ENCODE results near the gene SHISA7. TPM values are rescaled to one million over a fixed set of nuclear protein-coding genes. Genes with fewer than 3 reads are reported as not detected.

SHISA7 gene
- total RNA-seq, 2 experiments from 2014 or later, result not detected

GRCh38 chr19:55455576-55456235, 12.6 kb upstream of the SHISA7 start:
- DNase-seq, result no peak
- ATAC-seq, result no peak
- H3K36me3 Mint-ChIP-seq (ENCODE audit: low read depth), result peaks cover 19% of the 10 kb centered on the region
- intact Hi-C loops (cut with micrococcal nuclease), result no loop called here
- no peak overlapping the region for H3K4me3 Mint-ChIP-seq
- no peaks in the 10 kb centered on the region for H3K9me3 Mint-ChIP-seq
- TF ChIP-seq CTCF (IDR thresholded peaks at IDR 0.05), result no peak
- H3K27ac Mint-ChIP-seq, result no peak overlapping the region
- CTCF ChIA-PET, result no interaction called here
- H3K4me1 Mint-ChIP-seq (ENCODE audit: low read depth), result peaks cover 18% of the 10 kb centered on the region
- POLR2A ChIA-PET, result interaction anchor here (0.9 kb wide), 1 partner anchor 194 kb away, joined by 3 read pairs; no protein-coding TSS in a partner anchor
- peaks cover 18% of the 10 kb centered on the region for H3K27me3 Mint-ChIP-seq

- no peak overlapping the region for H3K27ac Mint-ChIP-seq
- ATAC-seq (peak; percentile 47), DNase-seq (peak; percentile 67)
- peaks cover 19% of the 10 kb centered on the region for H3K36me3 Mint-ChIP-seq (ENCODE audit: low read depth)
- peak; percentile 76 for TF ChIP-seq CTCF (IDR thresholded peaks at IDR 0.05)
- intact Hi-C loops (cut with micrococcal nuclease), result no loop called here
- H3K4me3 Mint-ChIP-seq, result no peak overlapping the region
- no peaks in the 10 kb centered on the region for H3K9me3 Mint-ChIP-seq
- ChIA-PET POLR2A (interaction anchor here (0.9 kb wide), 1 partner anchor 193 kb away, joined by 3 read pairs; no protein-coding TSS in a partner anchor), CTCF (interaction anchor here (1.3 to 2.1 kb wide), 2 partner anchors 11 to 50 kb away, joined by 3 to 6 read pairs; no protein-coding TSS in a partner anchor)
- peaks cover 24% of the 10 kb centered on the region for H3K27me3 Mint-ChIP-seq
- H3K4me1 Mint-ChIP-seq (ENCODE audit: low read depth), result peaks cover 10% of the 10 kb centered on the region
These were observed 11.7 kb upstream of the SHISA7 start for GRCh38 chr19:55454787-55455243.

GRCh38 chr19:55453511-55454260, 10.6 kb upstream of the SHISA7 start:
- no peak overlapping the region for H3K27ac Mint-ChIP-seq
- H3K4me3 Mint-ChIP-seq, result no peak overlapping the region
- H3K27me3 Mint-ChIP-seq, result peaks cover 25% of the 10 kb centered on the region
- H3K4me1 Mint-ChIP-seq (ENCODE audit: low read depth), result peaks cover 10% of the 10 kb centered on the region
- no peak for TF ChIP-seq CTCF (IDR thresholded peaks at IDR 0.05)
- no peak for DNase-seq
- ChIA-PET POLR2A (interaction anchor here (1.2 kb wide), 1 partner anchor 46 kb away, joined by 4 read pairs; the partner anchor contains the start of gene UBE2S), CTCF (interaction anchor here (1.0 to 2.4 kb wide), 7 partner anchors 13 to 162 kb away, joined by 3 to 12 read pairs (median 3); no protein-coding TSS in a partner anchor)
- intact Hi-C loops (cut with micrococcal nuclease), result no loop called here
- no peaks in the 10 kb centered on the region for H3K9me3 Mint-ChIP-seq
- ATAC-seq, result no peak
- H3K36me3 Mint-ChIP-seq (ENCODE audit: low read depth), result peaks cover 19% of the 10 kb centered on the region

- no peak for TF ChIP-seq CTCF (IDR thresholded peaks at IDR 0.05)
- no peak overlapping the region for H3K27ac Mint-ChIP-seq
- ChIA-PET CTCF (interaction anchor here (0.9 to 2.4 kb wide), 4 partner anchors 15 to 161 kb away, joined by 3 to 12 read pairs (median 5); no protein-coding TSS in a partner anchor), POLR2A (interaction anchor here (1.2 to 1.4 kb wide), 2 partner anchors 45 to 69 kb away, joined by 3 to 4 read pairs; partner anchors contain the start of genes TMEM238 and UBE2S)
- ATAC-seq (peak; percentile 49), DNase-seq (peak; percentile 56)
- intact Hi-C loops (cut with micrococcal nuclease), result no loop called here
- no peaks in the 10 kb centered on the region for H3K9me3 Mint-ChIP-seq
- peaks cover 25% of the 10 kb centered on the region for H3K27me3 Mint-ChIP-seq
- H3K36me3 Mint-ChIP-seq (ENCODE audit: low read depth), result peaks cover 19% of the 10 kb centered on the region
- no peak overlapping the region for H3K4me3 Mint-ChIP-seq
- H3K4me1 Mint-ChIP-seq (ENCODE audit: low read depth), result peaks cover 10% of the 10 kb centered on the region
These were observed 9.7 kb upstream of the SHISA7 start for GRCh38 chr19:55452749-55453346.

All from activated CD8-positive, alpha-beta T cell treated with anti-CD3 and anti-CD28 coated beads for 36 hours (primary cell).